Testis (tissue), 3 donors: Measurements from ENCODE around the gene TGFBR2. TPM values are rescaled to one million over a fixed set of nuclear protein-coding genes. Genes with fewer than 3 reads are reported as not detected.

Experiments
- DNase-seq: peaks from one replicate; pipeline ENCODE4 v3.0.0-alpha.2; 2019
- H3K27ac ChIP-seq, 2 donors: fragments of 200-600 bp; sonication (generic); one replicate each; pipeline ENCODE4 v1.5.1; 2019
- H3K27me3 ChIP-seq: fragments of 200-600 bp; sonication (generic); one replicate; pipeline ENCODE4 v1.5.1; 2019
- H3K36me3 ChIP-seq: fragments of 200-600 bp; sonication (generic); one replicate; pipeline ENCODE4 v1.5.1; 2017; ENCODE audit warnings: low read depth; ENCODE audit errors: missing control alignments
- H3K4me1 ChIP-seq: fragments of 200-600 bp; sonication (generic); one replicate; pipeline ENCODE4 v1.5.1; 2019
- H3K4me3 ChIP-seq, 2 donors: fragments of 200-600 bp; sonication (generic); one replicate each; pipeline ENCODE4 v1.5.1; 2017 to 2019
- H3K9me3 ChIP-seq: fragments of 200-600 bp; sonication (generic); one replicate; pipeline ENCODE4 v1.5.1; 2017
- POLR2A ChIP-seq: fragments of 450-650 bp; IDR thresholded peaks from one replicate; pipeline ENCODE4 v1.6.1; 2017; ENCODE audit warnings: antibody characterized with exemption, mild to moderate bottlenecking, moderate library complexity
- WGBS, 2 donors: methylation state at CpG; one replicate each; pipeline ENCODE4 v1.1.5; 2018; 5-methylcytosine and 5-hydroxymethylcytosine counted together
- intact Hi-C: fragments of 100-400 bp; cut with DNase I; formaldehyde crosslinking; loops from one replicate; pipeline ENCODE4 v1.15.1; 2023; ENCODE audit warnings: low total_unique reads
- polyA plus RNA-seq: library from polyadenylated mRNA; stranded (reverse); fragments of 350-450 nt; fragmentation: Illumina TruSeq; extraction: RNeasy Lipid Tissue Mini Kit (QIAGEN cat#74804); gene quantifications from one replicate; pipeline ENCODE4 v1.2.3, GENCODE V29; 2014; ENCODE audit warnings: low read depth, low replicate concordance; ENCODE audit not compliant: insufficient read depth
- total RNA-seq, 2 donors: library from RNA; depleted of rRNA; stranded (reverse); fragments of >200 nt; gene quantifications; one replicate each; pipeline ENCODE4 v1.2.3, GENCODE V29; 2016
- TF ChIP-seq, protein P1 (sequence below), 3 experiments: fragments of 450-650 bp in 2 of 3; fragments of 200-600 bp in 1 of 3; sonication (generic) in 1 of 3; IDR thresholded peaks; one replicate each; pipeline ENCODE4 v1.5.1; 2016 to 2019; ENCODE audit warnings: antibody characterized with exemption in 3 of 3, mild to moderate bottlenecking in 2 of 3, moderate library complexity in 1 of 3

Gene TGFBR2
- total and polyA plus RNA-seq, 3 donors from 2014 or later = 18.7 to 35.3 (median 26.1) TPM

DNA sequence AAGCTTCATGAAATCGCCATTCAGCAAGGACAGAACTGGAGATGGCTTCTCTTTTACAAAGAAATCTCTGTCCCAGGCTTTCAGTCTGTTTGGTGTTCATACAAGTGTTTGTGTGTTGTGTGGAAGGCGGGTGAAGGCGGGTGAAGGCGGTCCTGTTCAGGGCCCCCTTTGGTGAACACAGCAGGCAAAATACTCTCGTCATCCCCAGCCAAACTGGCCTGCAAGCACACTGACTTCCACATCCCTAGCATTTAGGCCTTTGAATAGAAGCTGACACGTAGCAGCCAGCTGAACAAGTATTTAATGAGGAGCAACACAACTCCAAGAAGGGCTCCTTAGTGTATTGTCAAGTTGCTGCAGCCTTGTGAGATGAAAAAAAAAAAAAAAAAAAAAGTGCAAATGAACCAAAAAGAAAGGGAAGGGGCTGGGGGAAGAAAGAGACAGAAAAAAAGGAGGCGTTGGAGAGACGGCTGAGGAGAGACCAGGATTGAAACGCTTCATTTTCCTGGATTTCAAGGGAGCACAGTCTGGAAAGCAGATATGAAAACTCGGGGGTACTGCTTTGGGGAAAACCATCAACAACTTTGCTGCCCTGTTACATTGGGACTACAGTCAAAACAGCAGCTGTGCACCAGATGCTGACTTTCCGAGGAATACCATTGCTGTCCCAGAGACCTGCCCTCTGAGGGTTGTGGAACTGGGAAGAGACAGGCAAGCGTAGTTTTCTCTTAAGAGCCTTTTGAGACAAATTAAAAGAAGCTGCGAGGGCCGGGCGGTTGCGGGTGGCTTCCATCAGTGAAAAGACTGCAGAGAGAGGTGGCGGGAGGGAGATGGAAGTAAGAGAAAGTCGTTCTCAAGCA, 74.6 kb downstream of the TGFBR2 start:
- DNase-seq = peak; percentile 59
- Histone ChIP-seq H3K9me3 (no peaks in the 10 kb centered on the region), H3K27ac (peak overlapping the region; percentile 33 to 51), H3K4me1 (peaks cover 26% of the 10 kb centered on the region), H3K4me3 (no peak overlapping the region), H3K36me3 (no peaks in the 10 kb centered on the region), H3K27me3 (no peaks in the 10 kb centered on the region)
- TF ChIP-seq, protein P1, sequence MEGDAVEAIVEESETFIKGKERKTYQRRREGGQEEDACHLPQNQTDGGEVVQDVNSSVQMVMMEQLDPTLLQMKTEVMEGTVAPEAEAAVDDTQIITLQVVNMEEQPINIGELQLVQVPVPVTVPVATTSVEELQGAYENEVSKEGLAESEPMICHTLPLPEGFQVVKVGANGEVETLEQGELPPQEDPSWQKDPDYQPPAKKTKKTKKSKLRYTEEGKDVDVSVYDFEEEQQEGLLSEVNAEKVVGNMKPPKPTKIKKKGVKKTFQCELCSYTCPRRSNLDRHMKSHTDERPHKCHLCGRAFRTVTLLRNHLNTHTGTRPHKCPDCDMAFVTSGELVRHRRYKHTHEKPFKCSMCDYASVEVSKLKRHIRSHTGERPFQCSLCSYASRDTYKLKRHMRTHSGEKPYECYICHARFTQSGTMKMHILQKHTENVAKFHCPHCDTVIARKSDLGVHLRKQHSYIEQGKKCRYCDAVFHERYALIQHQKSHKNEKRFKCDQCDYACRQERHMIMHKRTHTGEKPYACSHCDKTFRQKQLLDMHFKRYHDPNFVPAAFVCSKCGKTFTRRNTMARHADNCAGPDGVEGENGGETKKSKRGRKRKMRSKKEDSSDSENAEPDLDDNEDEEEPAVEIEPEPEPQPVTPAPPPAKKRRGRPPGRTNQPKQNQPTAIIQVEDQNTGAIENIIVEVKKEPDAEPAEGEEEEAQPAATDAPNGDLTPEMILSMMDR (IDR thresholded peaks at IDR 0.05) = no peak
- TF ChIP-seq POLR2A = no peak
- intact Hi-C loops = loop anchor here (10.0 kb wide), 1 partner anchor 156 kb away; no protein-coding TSS in a partner anchor
- WGBS, 2 donors = 59 to 63% methylated on average over 18 of the region's 18 CpGs

DNA sequence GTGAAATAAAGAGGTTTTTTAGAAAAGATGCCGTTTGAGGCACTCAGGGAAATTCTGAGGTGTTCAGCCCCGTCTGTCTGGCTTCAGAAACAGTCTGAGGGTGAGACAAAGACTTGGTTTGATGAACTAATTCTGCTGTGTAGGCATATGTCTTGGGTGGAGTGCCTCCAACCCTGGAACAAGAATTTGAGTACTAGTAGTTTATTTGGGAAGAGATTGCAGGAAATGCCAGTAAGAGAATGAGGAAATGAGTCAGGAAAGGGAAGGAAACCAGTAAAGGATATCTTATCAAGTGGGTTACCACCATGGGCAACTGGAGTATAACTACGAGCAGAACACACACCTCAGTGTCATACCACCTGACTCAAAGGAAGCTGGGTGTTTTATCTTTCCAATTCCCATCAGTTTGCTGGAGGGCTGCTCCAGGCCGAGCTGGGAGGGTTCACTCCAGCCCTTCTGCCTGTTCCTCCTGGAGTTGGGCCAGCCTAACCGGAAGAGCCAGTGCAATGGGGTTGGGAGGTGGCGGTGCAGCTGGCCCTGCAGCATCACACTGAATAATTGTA, 75.3 kb downstream of the TGFBR2 start:
- H3K9me3 ChIP-seq = no peaks in the 10 kb centered on the region
- H3K27me3 ChIP-seq = no peaks in the 10 kb centered on the region
- intact Hi-C loops = loop anchor here (10.0 kb wide), 1 partner anchor 157 kb away; no protein-coding TSS in a partner anchor
- TF ChIP-seq POLR2A = no peak
- TF ChIP-seq, protein P1 (IDR thresholded peaks at IDR 0.05) = no peak
- H3K27ac ChIP-seq = peak overlapping the region; percentile 33 to 51
- peaks cover 26% of the 10 kb centered on the region for H3K4me1 ChIP-seq
- 46 to 62% methylated on average over 6 of the region's 6 CpGs for WGBS, 2 donors
- H3K4me3 ChIP-seq = no peak overlapping the region
- H3K36me3 ChIP-seq = no peaks in the 10 kb centered on the region
- no peak for DNase-seq

DNA sequence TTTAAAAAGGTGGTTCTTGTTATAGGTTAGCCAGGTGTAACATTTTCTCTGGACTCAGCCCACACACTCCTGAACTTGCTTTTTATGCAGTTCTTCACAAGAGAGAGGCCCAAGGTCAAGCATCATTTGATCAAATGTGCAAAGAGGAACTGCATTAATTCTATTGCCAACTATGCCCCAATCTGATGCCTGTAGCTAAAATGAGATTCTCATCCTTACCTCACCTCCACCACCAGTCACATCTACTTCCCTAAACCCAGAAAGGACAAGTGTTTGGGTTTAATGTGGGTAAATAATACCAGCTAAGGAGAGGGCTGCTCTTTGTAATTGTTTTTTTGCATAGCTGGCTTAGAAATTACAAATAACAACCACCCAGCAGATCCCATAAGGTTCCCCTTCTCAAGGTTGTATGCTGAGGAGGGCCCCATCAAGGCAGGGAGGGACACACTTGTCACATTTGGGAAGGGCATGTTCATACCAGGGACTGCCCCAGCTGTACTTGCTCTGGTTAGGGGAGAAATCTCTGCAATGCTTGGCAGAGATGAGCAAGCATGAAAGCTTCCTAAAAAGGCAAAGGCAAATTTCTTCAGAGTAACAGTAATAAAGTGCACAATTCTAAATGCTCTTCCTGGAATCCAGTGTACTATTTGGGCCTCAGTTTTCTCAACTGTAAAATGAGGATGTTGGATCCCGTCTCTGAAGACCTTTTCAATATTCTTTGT, 76.2 kb downstream of the TGFBR2 start:
- H3K27me3 ChIP-seq = no peaks in the 10 kb centered on the region
- 68 to 80% methylated on average over 1 of the region's 1 CpG for WGBS, 2 donors
- H3K4me3 ChIP-seq = no peak overlapping the region
- H3K36me3 ChIP-seq = no peaks in the 10 kb centered on the region
- peak overlapping the region in 1 of 2 donors; percentile 33 for H3K27ac ChIP-seq
- DNase-seq = no peak
- peaks cover 26% of the 10 kb centered on the region for H3K4me1 ChIP-seq
- H3K9me3 ChIP-seq = no peaks in the 10 kb centered on the region
- intact Hi-C loops = loop anchor here (10.0 kb wide), 1 partner anchor 158 kb away; no protein-coding TSS in a partner anchor
- TF ChIP-seq POLR2A = no peak
- TF ChIP-seq, protein P1 (IDR thresholded peaks at IDR 0.05) = no peak

DNA sequence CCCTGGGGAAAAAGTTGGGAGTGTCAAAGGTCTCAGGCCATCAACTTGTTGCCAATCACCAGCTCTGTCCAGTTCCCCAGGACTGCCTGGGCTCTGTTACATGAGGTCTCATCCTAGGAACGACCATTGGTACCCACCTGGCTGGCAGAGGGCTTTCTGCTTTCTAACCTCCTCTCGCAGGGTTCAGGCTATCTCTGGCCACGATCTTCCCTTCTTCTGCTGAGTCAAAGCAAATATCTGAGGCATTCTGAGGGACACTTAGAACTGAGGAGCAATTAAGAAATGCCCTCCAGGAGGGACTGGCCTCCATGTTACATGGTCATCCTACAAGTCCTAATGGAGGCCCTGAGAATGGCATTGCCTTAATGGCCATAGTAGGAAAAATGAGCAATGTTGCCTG, 77.4 kb downstream of the TGFBR2 start:
- H3K27me3 ChIP-seq = no peaks in the 10 kb centered on the region
- TF ChIP-seq, protein P1 (IDR thresholded peaks at IDR 0.05) = no peak
- TF ChIP-seq POLR2A = no peak
- H3K36me3 ChIP-seq = no peaks in the 10 kb centered on the region
- no peaks in the 10 kb centered on the region for H3K9me3 ChIP-seq
- no peak overlapping the region for H3K27ac ChIP-seq
- 60 to 89% methylated on average over 3 of the region's 3 CpGs for WGBS, 2 donors
- peaks cover 33% of the 10 kb centered on the region for H3K4me1 ChIP-seq
- no peak for DNase-seq
- no peak overlapping the region for H3K4me3 ChIP-seq
- intact Hi-C loops = loop anchor here (10.0 kb wide), 1 partner anchor 159 kb away; no protein-coding TSS in a partner anchor
